IMR-90 (cell line): Measurements from ENCODE around the gene PLVAP. TPM values are rescaled to one million over a fixed set of nuclear protein-coding genes. Genes with fewer than 3 reads are reported as not detected.

ENCODE experiments used
- ATAC-seq: fragments of 200-7000 bp; cut with Tn5 transposase; 2 replicates; pipeline ENCODE4 v1.9.1; 2020; ENCODE audit warnings: low read depth, mild to moderate bottlenecking, moderate library complexity
- BruUV-seq: library from RNA; stranded (reverse); fragments of 400-500 nt; replicated peaks from 2 replicates; lab custom pipeline; 2021; lab: Mats Ljungman, UMichigan
- CTCF ChIA-PET: fragments of 300-600 bp; formaldehyde crosslinking; extraction: SDS; loops from one replicate; lab custom pipeline; 2021; ENCODE audit warnings: antibody characterized with exemption; lab: Yijun Ruan, JAX
- POLR2A ChIA-PET: fragments of 300-600 bp; sonication (Branson Sonifier 250); formaldehyde crosslinking; loops from one replicate; lab custom pipeline; 2022; ENCODE audit warnings: antibody characterized with exemption; ENCODE audit not compliant: unreplicated experiment; lab: Charles Lee
- DNase-seq: peaks from one replicate; pipeline ENCODE4 v3.0.0; 2013
- H2AFZ ChIP-seq: replicated peaks from 2 replicates; pipeline ENCODE3; 2013; ENCODE audit warnings: low read length, mild to moderate bottlenecking; ENCODE audit not compliant: poor library complexity
- H2AK5ac ChIP-seq: 2 replicates; pipeline ENCODE4 v1.6.1; 2013; ENCODE audit warnings: low read depth, low read length, inconsistent platforms
- H2AK9ac ChIP-seq: replicated peaks from 2 replicates; pipeline ENCODE3; 2013; ENCODE audit warnings: mild to moderate bottlenecking, low read depth, low read length, moderate library complexity; ENCODE audit not compliant: poor library complexity
- H2BK120ac ChIP-seq: 2 replicates; pipeline ENCODE4 v1.6.1; 2013; ENCODE audit warnings: low read depth, low read length, inconsistent platforms
- H2BK15ac ChIP-seq: 3 replicates; pipeline ENCODE4 v1.6.1; 2013; ENCODE audit warnings: low read depth, low read length, inconsistent platforms
- H2BK20ac ChIP-seq: 2 replicates; pipeline ENCODE4 v1.6.1; 2013; ENCODE audit warnings: low read depth, mild to moderate bottlenecking, inconsistent platforms, low read length, moderate library complexity
- H2BK5ac ChIP-seq: 2 replicates; pipeline ENCODE4 v1.6.1; 2013; ENCODE audit warnings: mild to moderate bottlenecking, low read depth, low read length, inconsistent platforms; ENCODE audit not compliant: poor library complexity, severe bottlenecking
- H3K14ac ChIP-seq: replicated peaks from 2 replicates; pipeline ENCODE4 v1.6.1; 2013; ENCODE audit warnings: low read depth, low read length, inconsistent platforms
- H3K18ac ChIP-seq: 2 replicates; pipeline ENCODE4 v1.6.1; 2013; ENCODE audit warnings: low read depth, low read length, control low read depth
- H3K23ac ChIP-seq: 2 replicates; pipeline ENCODE4 v1.6.1; 2013; ENCODE audit warnings: low read depth, low read length, inconsistent platforms
- H3K27ac ChIP-seq: 2 replicates; pipeline ENCODE4 v1.5.1; 2013; ENCODE audit warnings: mild to moderate bottlenecking, control low read depth, low read length; ENCODE audit not compliant: insufficient read depth
- H3K27me3 ChIP-seq: 2 replicates; pipeline ENCODE4 v1.6.1; 2013; ENCODE audit warnings: low read length; ENCODE audit not compliant: control insufficient read depth, insufficient read depth
- H3K36me3 ChIP-seq: 2 replicates; pipeline ENCODE4 v1.6.1; 2013; ENCODE audit warnings: low read length, mixed read lengths; ENCODE audit not compliant: control insufficient read depth, insufficient read depth
- H3K4ac ChIP-seq: 2 replicates; pipeline ENCODE4 v1.6.1; 2013; ENCODE audit warnings: low read depth, low read length, inconsistent platforms
- H3K4me1 ChIP-seq: 2 replicates; pipeline ENCODE4 v1.6.1; 2013; ENCODE audit warnings: low read length, mixed read lengths; ENCODE audit not compliant: control insufficient read depth, insufficient read depth
- H3K4me2 ChIP-seq: 2 replicates; pipeline ENCODE4 v1.6.1; 2013; ENCODE audit warnings: low read depth, mild to moderate bottlenecking, control low read depth, low read length, moderate library complexity
- H3K4me3 ChIP-seq: 2 replicates; pipeline ENCODE4 v1.5.1; 2013; ENCODE audit warnings: low read depth, mild to moderate bottlenecking, control low read depth, low read length, moderate library complexity; ENCODE audit not compliant: insufficient read depth
- H3K56ac ChIP-seq: 2 replicates; pipeline ENCODE4 v1.6.1; 2013; ENCODE audit warnings: low read length, inconsistent platforms; ENCODE audit not compliant: insufficient read depth; ENCODE audit errors: extremely low read depth
- H3K79me1 ChIP-seq, 2 experiments: 2 replicates each; pipeline ENCODE4 v1.6.1; 2013; ENCODE audit warnings: low read length in 2 of 2, inconsistent platforms in 1 of 2, low read depth in 1 of 2
- H3K9ac ChIP-seq: 2 replicates; pipeline ENCODE4 v1.6.1; 2013; ENCODE audit warnings: low read depth, low read length, control low read depth
- H3K9me1 ChIP-seq: 2 replicates; pipeline ENCODE4 v1.6.1; 2013; ENCODE audit warnings: low read length, inconsistent platforms; ENCODE audit not compliant: insufficient read depth
- H3K9me3 ChIP-seq: 2 replicates; pipeline ENCODE4 v1.6.1; 2013; ENCODE audit warnings: low read length; ENCODE audit not compliant: control insufficient read depth, insufficient read depth
- H4K20me1 ChIP-seq: 2 replicates; pipeline ENCODE4 v1.6.1; 2013; ENCODE audit warnings: low read length, inconsistent platforms; ENCODE audit not compliant: insufficient read depth
- H4K5ac ChIP-seq: 2 replicates; pipeline ENCODE4 v1.6.1; 2013; ENCODE audit warnings: mild to moderate bottlenecking, low read depth, low read length, control low read depth
- H4K8ac ChIP-seq, 2 experiments: 2 replicates each; pipeline ENCODE4 v1.6.1; 2013; ENCODE audit warnings: low read depth in 2 of 2, low read length in 2 of 2, control low read depth in 1 of 2, inconsistent platforms in 1 of 2
- H4K91ac ChIP-seq: 2 replicates; pipeline ENCODE4 v1.6.1; 2013; ENCODE audit warnings: low read depth, low read length, inconsistent platforms; ENCODE audit not compliant: insufficient read depth
- MAFK ChIP-seq: IDR thresholded peaks from 2 replicates; pipeline ENCODE4 v1.6.1; 2012; ENCODE audit warnings: low read depth, low read length, improper control_type of control experiment
- RAD21 ChIP-seq: IDR thresholded peaks from 2 replicates; pipeline ENCODE4 v1.6.1; 2012; ENCODE audit warnings: low read length, improper control_type of control experiment
- RFX5 ChIP-seq: IDR thresholded peaks from 2 replicates; pipeline ENCODE4 v1.8.0; 2012; ENCODE audit warnings: low read depth, mild to moderate bottlenecking, low read length, moderate library complexity
- SMC3 ChIP-seq: fragments of 150-350 bp; IDR thresholded peaks from 2 replicates; pipeline ENCODE4 v1.6.1; 2016; ENCODE audit warnings: low read depth, mild to moderate bottlenecking, antibody characterized with exemption, low read length, moderate library complexity
- WGBS, 2 experiments: methylation state at CpG; one replicate each; pipeline versions ENCODE4 v1.1.5 to v1.1.7; 2013; ENCODE audit warnings: missing lambda C conversion rate in 2 of 2; ENCODE audit not compliant: insufficient read length in 1 of 2; ENCODE audit errors: extremely low coverage in 2 of 2; 5-methylcytosine and 5-hydroxymethylcytosine counted together
- dilution Hi-C: fragments of 300-500 bp; cut with HindIII; formaldehyde crosslinking; loops from one replicate; pipeline ENCODE4 v1.14.3; 2018; ENCODE audit warnings: low sequenced_read_pairs; ENCODE audit not compliant: unreplicated experiment
- in situ Hi-C: fragments of 300-500 bp; cut with MboI; formaldehyde crosslinking; loops from 3 replicates; pipeline ENCODE4 v1.14.3; 2019; ENCODE audit warnings: low sequenced_read_pairs, inconsistent platforms, mixed read lengths
- intact Hi-C: fragments of 100-400 bp; cut with micrococcal nuclease; formaldehyde crosslinking; loops from 2 replicates; pipeline ENCODE4 v1.10.0; 2022
- polyA plus RNA-seq, 3 experiments: library from polyadenylated mRNA; depleted of rRNA; stranded (reverse); fragments of >200 nt; gene quantifications; 2 replicates each; pipeline ENCODE4 v1.2.3, GENCODE V29; 2012; ENCODE audit warnings: low replicate concordance in 1 of 3
- total RNA-seq: library from RNA; depleted of rRNA; stranded (reverse); fragments of >200 nt; gene quantifications from 2 replicates; pipeline ENCODE4 v1.2.3, GENCODE V29; 2012

The PLVAP gene
- total and polyA plus RNA-seq, 2 of the 4 experiments (the other 2 are of a cell fraction), result not detected

DNA sequence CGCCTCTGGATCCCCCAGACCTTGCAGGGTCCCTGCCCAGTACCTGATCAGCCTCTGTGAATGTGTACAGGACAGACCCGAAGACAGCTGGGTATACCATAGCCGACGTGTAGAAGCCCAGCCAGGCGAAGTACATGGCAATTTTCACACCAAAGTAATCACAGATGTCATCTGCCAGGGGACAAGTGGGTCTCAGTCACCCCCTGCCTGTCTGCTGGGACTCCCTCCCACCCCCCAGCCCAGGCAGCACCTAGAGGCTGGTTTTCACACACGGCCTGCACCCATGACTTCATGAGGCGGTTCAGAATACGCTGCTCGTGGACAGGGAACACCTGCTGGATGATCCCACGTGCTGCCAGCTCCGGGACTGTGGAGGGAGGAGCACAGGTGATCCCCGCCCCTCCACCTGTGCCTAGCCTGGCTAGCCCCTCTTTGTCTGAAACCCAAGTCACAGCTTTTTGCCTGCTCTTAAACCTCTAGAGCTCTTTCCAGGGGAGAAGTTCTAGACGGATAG, 46.0 kb downstream of the PLVAP start:
- dilution Hi-C loops, result no loop called here
- ATAC-seq, result no peak

More for the DNA sequence above, 46.0 kb downstream of the PLVAP start:
- Histone ChIP-seq H3K79me1 (peaks cover 0 to 29% of the 10 kb centered on the region in 2 experiments; a peak in 2 of 4 replicates), H3K4ac (no peak overlapping the region), H3K56ac (no peak overlapping the region), H2AFZ (no peak overlapping the region), H4K5ac (no peak overlapping the region), H3K27me3 (no peaks in the 10 kb centered on the region), H4K20me1 (no peaks in the 10 kb centered on the region), H3K9me1 (peaks cover 5% of the 10 kb centered on the region), H3K27ac (no peak overlapping the region), H3K4me3 (no peak overlapping the region), H2AK9ac (no peak overlapping the region), H2BK120ac (no peak overlapping the region), H3K9ac (no peak overlapping the region), H3K4me2 (no peak overlapping the region), H3K36me3 (peaks cover 6% of the 10 kb centered on the region; the same call in 1 of the 2 replicates), H3K14ac (no peak overlapping the region), H2BK20ac (no peak overlapping the region), H2BK5ac (no peak overlapping the region), H2AK5ac (no peak overlapping the region), H4K8ac (no peak overlapping the region), H4K91ac (no peak overlapping the region), H3K4me1 (0 out of 2 replicates have a peak, but pooled peaks cover 4% of the 10 kb centered on the region), H2BK15ac (no peak overlapping the region), H3K18ac (no peak overlapping the region), H3K9me3 (no peaks in the 10 kb centered on the region), H3K23ac (no peak overlapping the region)
- no TSS peak for BruUV-seq
- in situ Hi-C loops (no loop called here), intact Hi-C loops (no loop called here)
- ChIA-PET CTCF (no interaction called here), POLR2A (no interaction called here)
- no peak for TF ChIP-seq RAD21
- no peak for TF ChIP-seq SMC3
- no peak for TF ChIP-seq RFX5
- TF ChIP-seq MAFK, result no peak
- 73% methylated on average over 8 of the region's 13 CpGs; no CpG with 5 or more reads in 1 of the 2 experiments for WGBS, 2 experiments
- no peak for DNase-seq
